DMS153 treated with DMSO at 0.1 percent for 48 hours (cell line): Measurements from ENCODE around the gene TMEM51.

Experiments
- DNase-seq: peaks from one replicate; lab custom pipeline; 2025; ENCODE audit not compliant: unreplicated experiment; lab: John Stamatoyannopoulos, UW

The TMEM51 gene, protein sequence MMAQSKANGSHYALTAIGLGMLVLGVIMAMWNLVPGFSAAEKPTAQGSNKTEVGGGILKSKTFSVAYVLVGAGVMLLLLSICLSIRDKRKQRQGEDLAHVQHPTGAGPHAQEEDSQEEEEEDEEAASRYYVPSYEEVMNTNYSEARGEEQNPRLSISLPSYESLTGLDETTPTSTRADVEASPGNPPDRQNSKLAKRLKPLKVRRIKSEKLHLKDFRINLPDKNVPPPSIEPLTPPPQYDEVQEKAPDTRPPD

DNA sequence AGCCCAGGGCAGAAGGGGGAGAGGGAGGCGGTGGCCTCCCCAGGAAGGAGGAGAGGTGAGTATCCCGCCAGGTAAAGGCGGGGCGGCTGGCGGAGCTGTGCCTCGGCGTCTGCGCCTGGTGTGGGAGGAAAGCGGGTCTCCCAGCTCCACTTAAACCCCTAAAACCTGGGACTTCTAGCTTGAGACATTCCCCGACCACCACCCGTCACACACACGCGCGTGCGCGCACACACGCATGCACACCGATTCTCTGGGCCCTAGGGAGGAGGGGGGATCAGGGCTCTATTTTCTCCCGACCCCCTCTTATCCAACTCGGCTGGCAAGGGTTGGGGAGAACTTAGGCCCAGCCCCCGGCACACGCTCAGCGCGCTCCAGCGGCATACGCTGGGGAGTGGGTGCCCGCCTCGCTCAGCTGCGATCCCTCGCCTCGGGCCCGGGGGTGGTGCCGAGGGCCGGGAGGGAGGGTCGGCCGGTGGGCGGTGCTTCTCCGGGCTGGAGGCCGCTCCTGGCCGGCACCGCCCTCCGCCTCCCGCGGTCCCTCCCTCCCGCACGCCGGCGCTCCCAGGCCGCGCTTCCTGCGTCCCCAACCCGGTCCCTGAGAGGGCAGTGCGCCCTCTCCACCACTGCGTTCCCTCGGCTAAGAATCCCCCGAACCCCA lies at the start of gene TMEM51:
Gene TMEM51 (plus strand): TSS at position 564 of the 658 bp plus-strand sequence. CDS start 61,341 bp downstream, outside the sequence.
- DNase-seq: peak; percentile 52

DNA sequence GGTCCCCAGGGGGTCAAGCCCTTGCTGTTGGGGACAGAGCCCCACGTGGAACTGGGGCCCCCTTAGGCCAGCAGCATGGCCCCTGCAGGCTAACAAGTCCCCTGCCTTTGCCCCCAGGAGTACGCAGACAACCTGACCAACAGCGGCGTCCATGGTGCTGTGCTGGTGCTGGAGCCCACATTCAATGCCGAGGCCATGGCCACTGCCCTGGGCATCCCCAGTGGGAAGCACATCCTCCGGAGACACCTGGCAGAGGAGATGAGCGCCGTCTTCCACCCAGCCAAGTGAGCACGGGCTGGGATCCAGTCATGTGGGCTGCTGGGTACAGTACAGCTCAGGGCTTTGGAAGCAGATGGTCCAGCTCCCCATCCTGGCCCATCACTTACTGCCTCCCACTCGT lies 49.6 kb upstream of the TMEM51 start:
- no peak for DNase-seq

GRCh38 chr1:15104768-15105167 lies 48.8 kb upstream of the TMEM51 start:
- DNase-seq: no peak

GRCh38 chr1:15106608-15107007 lies 46.9 kb upstream of the TMEM51 start:
- DNase-seq: no peak

- DNase-seq: no peak
Observed at GRCh38 chr1:15107058-15107687, 46.4 kb upstream of the TMEM51 start.

GRCh38 chr1:15107911-15108310 lies 45.6 kb upstream of the TMEM51 start:
- no peak for DNase-seq

DNA sequence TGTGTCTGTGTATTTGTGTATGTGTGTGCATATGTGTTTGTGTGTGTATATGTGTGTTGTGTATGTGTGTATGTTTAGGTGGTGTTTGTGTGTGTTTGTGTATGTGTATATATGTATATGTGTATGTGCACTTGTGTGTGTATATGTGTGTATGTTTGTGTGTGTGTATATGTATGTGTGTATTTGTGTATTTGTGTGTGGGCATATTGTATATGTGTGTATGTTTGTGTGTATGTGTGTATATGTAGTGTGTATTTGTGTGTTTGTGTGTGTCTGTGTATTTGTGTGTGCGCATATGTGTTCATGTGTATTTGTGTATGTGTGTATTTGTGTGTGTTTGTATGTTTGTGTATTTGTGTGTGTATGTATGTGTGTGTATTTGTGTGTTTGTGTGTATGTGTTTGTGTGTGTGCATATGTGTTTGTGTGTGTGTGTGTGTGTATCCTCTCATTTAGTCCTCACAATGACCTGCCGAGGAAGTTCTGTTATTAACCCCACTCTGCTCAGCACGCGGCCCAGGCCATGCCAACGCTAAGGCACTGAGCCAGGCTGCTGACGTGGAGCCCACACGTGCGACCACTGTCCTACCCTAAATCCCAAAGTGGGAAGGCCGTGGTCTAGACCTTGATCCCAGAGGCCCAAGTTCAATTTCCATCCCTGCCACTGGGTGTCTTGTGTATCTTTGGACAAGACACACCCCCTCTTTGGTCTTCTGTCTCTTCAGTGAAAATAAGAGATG lies 43.2 kb upstream of the TMEM51 start:
- no peak for DNase-seq

- DNase-seq: no peak
Observed at GRCh38 chr1:15110867-15111230, 42.7 kb upstream of the TMEM51 start.

GRCh38 chr1:15113146-15113545 lies 40.4 kb upstream of the TMEM51 start:
- no peak for DNase-seq

- DNase-seq: no peak
Observed at GRCh38 chr1:15114884-15115283, 38.7 kb upstream of the TMEM51 start.

- no peak for DNase-seq
Observed at GRCh38 chr1:15115542-15116330, 37.8 kb upstream of the TMEM51 start.

DNA sequence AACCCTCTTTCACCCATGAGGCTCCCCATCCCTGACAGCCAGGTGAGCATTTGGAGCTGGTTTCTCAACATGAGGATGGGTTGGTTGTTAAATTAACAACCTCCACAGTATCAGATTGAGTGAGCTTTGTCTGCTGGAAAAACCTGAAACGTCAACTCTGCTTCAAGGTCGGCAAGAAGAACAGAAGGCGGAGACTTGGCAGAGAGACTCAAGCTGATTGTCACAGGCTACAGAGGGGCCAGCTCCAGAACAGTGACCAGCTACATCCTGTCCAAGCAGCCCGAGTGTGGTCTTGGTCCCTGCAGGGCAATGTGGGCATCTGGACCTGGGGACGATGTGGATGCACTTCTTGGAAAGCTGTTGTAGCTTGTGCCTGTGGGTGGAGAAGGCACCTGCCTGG lies 36.6 kb upstream of the TMEM51 start:
- no peak for DNase-seq

GRCh38 chr1:15117671-15118325 lies 35.7 kb upstream of the TMEM51 start:
- DNase-seq: no peak

- no peak for DNase-seq
Observed at GRCh38 chr1:15118579-15118978, 35.0 kb upstream of the TMEM51 start.

DNA sequence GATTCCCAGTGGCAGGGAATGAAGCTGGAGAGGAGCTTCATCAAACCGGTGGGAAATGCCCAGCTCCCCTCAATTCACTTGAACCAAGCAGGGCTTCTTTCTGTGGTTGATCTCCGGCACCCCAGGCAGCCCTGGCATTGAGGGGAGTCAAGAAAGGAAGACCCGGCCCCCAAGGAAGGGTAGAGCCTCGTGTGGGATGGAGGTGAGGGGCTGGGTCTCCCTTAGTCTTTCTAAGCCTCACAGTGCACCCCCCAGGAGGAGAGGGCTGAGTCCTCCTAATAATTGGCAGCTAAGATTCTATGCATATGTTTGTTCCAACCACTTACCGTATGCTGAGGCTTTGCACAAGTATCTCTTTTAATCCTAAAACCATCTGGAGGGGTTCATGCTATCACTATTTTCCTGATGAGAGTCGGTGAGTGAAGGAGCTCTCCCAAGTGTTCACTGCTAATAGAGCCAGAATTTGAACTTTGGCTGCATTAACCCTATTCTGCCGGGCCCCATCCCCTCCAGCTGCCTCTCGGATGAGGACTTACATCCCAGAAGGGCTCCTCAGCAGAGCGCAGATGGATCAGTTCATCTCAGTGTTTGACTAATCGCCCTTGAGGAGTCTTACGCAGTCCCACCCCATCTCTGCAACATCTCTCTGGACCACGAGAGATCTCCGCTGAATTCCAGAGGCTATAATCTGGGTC lies 33.1 kb upstream of the TMEM51 start:
- DNase-seq: no peak

DNA sequence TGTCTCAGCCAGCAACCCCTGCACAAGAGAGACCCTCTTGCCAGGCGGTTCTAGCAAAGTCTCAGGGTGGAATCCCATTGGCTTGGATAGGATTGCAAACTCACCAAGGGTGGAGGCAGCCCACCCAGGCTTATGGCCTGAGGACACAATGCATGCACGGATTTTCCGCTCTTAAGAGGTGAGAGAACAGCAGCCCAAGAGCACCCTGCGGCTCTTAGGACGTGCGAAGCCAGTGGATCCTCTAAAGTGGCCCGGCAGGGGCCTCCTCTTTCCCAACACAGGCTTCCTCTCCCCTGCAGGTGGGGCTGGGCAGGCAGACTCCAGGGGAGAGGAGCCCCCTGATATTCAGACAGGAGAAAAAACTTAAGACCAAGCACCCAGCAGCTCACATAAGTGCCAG lies 31.2 kb upstream of the TMEM51 start:
- no peak for DNase-seq

DNA sequence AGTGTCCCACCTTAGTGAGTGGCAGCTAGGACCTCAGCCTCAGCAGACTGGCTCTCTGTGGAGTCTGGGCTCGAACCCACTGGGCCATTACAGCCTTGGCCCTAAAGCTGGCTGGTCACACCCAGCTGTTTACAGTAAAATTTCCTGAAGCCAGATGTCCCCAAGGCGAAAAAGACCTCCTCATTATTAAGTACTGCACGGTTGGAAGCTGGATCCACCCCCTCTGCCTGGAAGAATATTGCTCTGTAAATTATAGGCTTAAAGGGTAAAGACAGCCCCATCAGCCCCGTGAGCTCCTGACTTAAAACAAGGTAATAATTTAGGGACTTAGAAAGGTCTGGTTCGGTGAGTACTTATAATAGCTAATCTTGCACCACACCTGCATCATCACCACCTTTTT lies 30.3 kb upstream of the TMEM51 start:
- no peak for DNase-seq

GRCh38 chr1:15123925-15124324 lies 29.6 kb upstream of the TMEM51 start:
- DNase-seq: no peak

GRCh38 chr1:15124362-15125100 lies 29.0 kb upstream of the TMEM51 start:
- no peak for DNase-seq
